ENCODE results near the gene CASP7.
A peak's percentile ranks its signal among the peaks of the same experiment; 100 is the strongest.
"Not testable (repeated sequence)": the region's sequence is repeated elsewhere in the genome, so short reads cannot be mapped to it uniquely, and the experiment has no call there.

CASP7 gene

DNA sequence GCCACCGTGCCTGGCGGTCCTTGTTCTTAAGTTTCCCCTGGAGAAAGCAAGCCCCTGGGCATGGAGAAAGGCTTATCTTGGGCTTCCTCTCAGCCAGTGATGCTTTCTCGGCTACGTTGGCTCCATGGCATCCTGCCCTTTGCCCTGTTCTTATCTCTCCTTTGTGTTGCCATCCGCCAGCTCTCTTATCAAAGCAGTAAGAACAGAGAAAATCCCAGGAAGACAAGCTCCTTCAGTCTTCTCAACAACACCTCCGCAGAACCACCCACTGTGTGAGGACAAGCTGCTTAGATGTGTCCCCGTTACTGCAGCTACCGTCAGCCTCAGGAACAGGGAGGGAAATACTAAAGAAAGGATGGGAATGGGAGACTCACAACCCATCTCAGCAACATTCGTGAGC, 75.1 kb downstream of the CASP7 start:
- peak; percentile 48 for DNase-seq

GRCh38 chr10:113756940-113757543, 77.3 kb downstream of the CASP7 start:
- no peak for DNase-seq

- DNase-seq = no peak
Measured at GRCh38 chr10:113762083-113762482, 82.4 kb downstream of the CASP7 start.

GRCh38 chr10:113764582-113764981, 84.9 kb downstream of the CASP7 start:
- DNase-seq = no peak

DNA sequence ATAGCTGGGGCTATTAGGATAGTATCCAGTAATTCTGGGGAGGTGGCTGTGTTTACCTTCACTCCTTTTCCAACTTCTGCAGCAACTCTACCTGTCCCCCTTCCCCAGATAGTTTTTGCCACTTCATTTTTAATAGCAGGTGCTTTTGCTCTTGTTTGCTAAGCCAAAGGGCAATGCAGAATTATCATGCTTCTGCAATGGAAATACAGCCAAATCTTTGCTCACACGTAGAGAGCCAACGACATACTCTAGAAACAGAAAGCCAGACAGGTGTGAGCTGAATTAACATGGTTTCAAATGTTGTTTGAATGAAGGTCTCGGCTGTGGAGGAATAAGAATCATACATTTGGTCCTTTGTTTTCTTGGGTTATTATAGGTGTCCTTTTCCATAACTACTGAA, 86.2 kb downstream of the CASP7 start:
- DNase-seq = no peak

DNA sequence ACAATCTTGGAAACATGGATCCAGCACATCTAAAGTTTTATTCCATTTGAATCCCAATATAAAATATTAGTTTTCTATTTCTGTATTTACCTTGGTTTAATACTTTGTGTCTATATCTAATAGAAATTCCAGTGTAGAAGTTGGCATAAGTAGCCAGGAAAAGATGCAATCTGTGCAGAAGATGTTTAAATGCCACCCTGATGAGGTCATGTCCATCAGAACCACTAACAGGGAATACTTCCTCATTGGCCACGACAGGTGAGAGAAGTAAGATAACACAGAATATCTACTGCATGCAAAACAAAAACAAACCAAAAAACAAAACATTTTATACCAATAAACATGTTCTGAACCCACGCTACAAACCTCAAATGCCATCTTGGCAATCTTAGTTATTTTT, 87.5 kb downstream of the CASP7 start:
- no peak for DNase-seq

DNA sequence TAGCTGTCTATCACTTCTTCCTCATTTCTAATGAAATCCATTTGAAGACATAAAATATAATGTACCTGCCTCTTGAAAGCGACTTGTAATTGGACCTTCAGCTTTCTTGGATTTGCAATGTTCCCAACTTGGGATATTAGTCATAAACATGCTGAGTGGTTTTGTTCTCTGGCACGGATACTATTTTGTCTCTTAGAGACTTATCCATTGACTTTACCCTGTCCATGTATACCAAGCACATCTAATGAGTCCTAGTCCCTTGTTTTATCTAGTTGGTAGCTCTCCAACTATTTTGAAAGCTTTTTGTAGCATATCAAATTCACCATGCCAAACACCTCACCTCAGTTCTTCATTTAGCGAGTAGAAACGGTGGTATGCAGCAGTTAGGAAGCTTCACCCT, 90.6 kb downstream of the CASP7 start:
- no peak for DNase-seq

DNA sequence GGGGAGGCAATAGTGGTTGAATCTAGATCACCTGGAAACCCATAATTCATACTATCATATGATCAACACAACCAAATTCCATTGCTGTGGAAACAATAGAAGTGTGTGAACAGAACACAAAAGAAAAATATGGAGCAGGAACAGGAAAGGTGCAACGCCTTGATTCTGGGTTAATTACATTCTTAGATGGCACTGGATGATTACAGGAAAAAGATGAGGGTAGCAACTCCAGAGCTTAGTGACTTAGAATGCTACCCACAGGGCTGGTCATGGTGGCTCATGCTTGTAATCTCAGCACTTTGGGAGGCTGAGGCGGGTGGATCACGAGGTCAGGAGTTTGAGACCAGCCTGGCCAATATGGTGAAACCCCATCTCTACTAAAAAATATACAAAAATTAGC, 91.4 kb downstream of the CASP7 start:
- DNase-seq = not testable (repeated sequence)

- DNase-seq = no peak
Measured at GRCh38 chr10:113775686-113776294, 96.1 kb downstream of the CASP7 start.

DNA sequence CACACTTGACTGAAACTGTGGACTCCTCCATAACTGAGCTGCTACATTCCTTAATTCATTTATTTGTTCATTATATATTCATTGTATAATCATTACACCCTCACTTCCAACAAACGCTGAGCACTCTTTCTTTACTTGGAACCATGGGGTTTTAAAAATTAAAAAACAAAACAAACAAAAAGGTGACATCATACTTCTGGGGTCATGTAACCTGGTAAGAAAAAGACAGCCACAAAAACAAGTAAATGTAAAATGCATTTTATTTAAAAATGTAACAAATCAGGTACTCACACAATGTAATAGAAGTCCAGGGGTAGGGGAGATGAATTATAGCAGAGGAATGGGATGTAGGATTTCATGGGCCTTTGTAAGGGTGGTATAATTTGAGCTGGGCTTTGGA, 96.8 kb downstream of the CASP7 start:
- DNase-seq = no peak
